ENCODE measurements around the gene TXNDC8. TPM values are rescaled to one million over a fixed set of nuclear protein-coding genes. Genes with fewer than 3 reads are reported as not detected.
A peak's percentile ranks its signal among the peaks of the same experiment; 100 is the strongest.

Gene TXNDC8
- total and polyA plus RNA-seq, 7 experiments from 2014 or later, result not detected

DNA sequence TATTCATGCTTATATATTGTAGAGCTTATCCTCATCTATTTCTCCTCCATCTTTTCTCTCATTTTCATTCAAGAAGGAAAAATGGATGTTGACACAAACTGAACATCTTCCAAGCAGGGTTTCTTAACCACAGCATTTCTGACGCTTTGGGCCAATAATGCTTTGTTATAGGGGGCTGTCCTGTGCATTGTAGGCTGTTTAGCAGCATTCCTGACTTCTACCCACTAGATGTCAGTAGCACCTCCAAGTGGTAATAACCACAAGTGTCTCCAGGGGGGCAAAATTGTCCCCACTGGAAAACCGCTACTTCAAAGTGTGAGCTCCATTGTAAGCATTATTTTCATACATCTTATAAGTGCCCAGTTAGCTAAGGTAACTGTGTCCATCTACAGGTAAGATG is 2.6 kb upstream of the TXNDC8 start:
- H3K9me3 Mint-ChIP-seq, result peaks cover 0 to 4% (median 0%) of the 10 kb centered on the region in 11 donors
- POLR2A ChIA-PET, result no interaction called here
- H3K27me3 Mint-ChIP-seq, result peaks cover 0 to 14% (median 9%) of the 10 kb centered on the region in 5 donors
- H3K27me3 ChIP-seq (ENCODE audit: control insufficient read depth in 2 of 2, insufficient read depth in 2 of 2, low read length in 2 of 2), result no peaks in the 10 kb centered on the region
- no peaks in the 10 kb centered on the region for H3K4me1 Mint-ChIP-seq
- H3K4me1 ChIP-seq (ENCODE audit: control insufficient read depth in 2 of 2, insufficient read depth in 2 of 2, low read length in 2 of 2), result no peaks in the 10 kb centered on the region
- intact Hi-C loops (cut with micrococcal nuclease), result no loop called here
- no peaks in the 10 kb centered on the region for H3K9me3 ChIP-seq (ENCODE audit: control insufficient read depth in 2 of 3, low read length in 3 of 3)
- no peaks in the 10 kb centered on the region for H3K36me3 Mint-ChIP-seq
- H3K27ac Mint-ChIP-seq, result no peak overlapping the region
- no peak overlapping the region for H3K27ac ChIP-seq (ENCODE audit: low read depth, low read length)
- H3K4me3 ChIP-seq (ENCODE audit: low read length), result no peak overlapping the region
- CTCF ChIA-PET, result no interaction called here
- no peak overlapping the region for H3K4me3 Mint-ChIP-seq
- H3K36me3 ChIP-seq (ENCODE audit: control insufficient read depth in 2 of 3, insufficient read depth in 3 of 3, low read length in 3 of 3), result no peaks in the 10 kb centered on the region
- no peak for ATAC-seq
- DNase-seq, result no peak

DNA sequence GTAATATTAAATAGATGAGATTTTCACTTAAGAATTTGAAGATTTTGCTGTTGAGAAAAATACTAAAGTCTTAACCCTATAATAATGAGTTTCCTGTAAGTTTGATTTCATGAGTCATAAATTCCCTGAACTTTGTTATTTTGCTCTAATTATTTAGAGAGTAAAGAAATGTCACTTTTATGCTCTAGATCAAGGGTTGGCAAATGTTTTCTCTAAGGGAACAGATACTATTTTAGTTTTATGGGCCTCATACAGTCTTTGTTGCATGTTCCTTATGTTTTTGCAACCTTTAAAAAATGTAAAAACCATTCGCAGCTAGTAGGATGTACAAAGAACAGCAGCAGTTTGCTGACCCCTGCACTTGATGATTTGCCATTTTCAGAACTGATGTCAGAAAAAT is 480 bp upstream of the TXNDC8 start:
- Mint-ChIP-seq H3K4me1 (peaks cover 0 to 4% (median 0%) of the 10 kb centered on the region in 7 donors), H3K36me3 (no peaks in the 10 kb centered on the region), H3K9me3 (peaks cover 0 to 4% (median 0%) of the 10 kb centered on the region in 11 donors), H3K27ac (no peak overlapping the region), H3K27me3 (peaks cover 0 to 16% (median 14%) of the 10 kb centered on the region in 5 donors), H3K4me3 (no peak overlapping the region)
- Histone ChIP-seq H3K27me3 (ENCODE audit: control insufficient read depth in 2 of 2, insufficient read depth in 2 of 2, low read length in 2 of 2) (no peaks in the 10 kb centered on the region), H3K4me3 (ENCODE audit: low read length) (no peak overlapping the region), H3K27ac (ENCODE audit: low read depth, low read length) (no peak overlapping the region), H3K36me3 (ENCODE audit: control insufficient read depth in 2 of 3, insufficient read depth in 3 of 3, low read length in 3 of 3) (no peaks in the 10 kb centered on the region), H3K4me1 (ENCODE audit: control insufficient read depth in 2 of 2, insufficient read depth in 2 of 2, low read length in 2 of 2) (no peaks in the 10 kb centered on the region), H3K9me3 (ENCODE audit: control insufficient read depth in 2 of 3, low read length in 3 of 3) (no peaks in the 10 kb centered on the region)
- DNase-seq, result no peak
- ATAC-seq, result no peak
- ChIA-PET POLR2A (no interaction called here), CTCF (interaction anchor here (0.6 kb wide), 1 partner anchor 11 kb away, joined by 5 read pairs; no protein-coding TSS in a partner anchor)
- intact Hi-C loops (cut with micrococcal nuclease), result no loop called here

DNA sequence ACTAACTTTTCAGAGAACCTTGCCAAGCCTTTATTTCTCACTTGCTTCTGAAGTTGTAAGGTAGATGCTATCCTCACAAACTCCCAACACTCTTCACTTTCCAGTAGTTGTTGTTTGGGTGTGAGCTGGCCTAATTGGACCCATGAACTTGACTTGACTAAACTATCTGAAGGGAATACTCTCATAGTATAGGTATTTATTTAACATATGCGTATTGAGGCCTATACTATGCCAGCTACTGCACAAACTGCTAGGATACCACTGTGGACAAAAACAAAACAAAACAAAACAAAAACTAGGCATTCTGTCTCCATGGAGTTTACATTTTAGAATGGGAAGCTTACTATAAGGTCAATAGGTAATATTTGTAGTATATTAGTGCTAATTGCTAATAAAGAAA is 1.3 kb downstream of the TXNDC8 start:
- Mint-ChIP-seq H3K9me3 (peaks cover 0 to 4% (median 0%) of the 10 kb centered on the region in 11 donors), H3K36me3 (no peaks in the 10 kb centered on the region), H3K27ac (no peak overlapping the region), H3K4me1 (peaks cover 0 to 4% (median 0%) of the 10 kb centered on the region in 7 donors), H3K4me3 (no peak overlapping the region), H3K27me3 (peaks cover 3 to 16% (median 12%) of the 10 kb centered on the region in 5 donors)
- Histone ChIP-seq H3K27me3 (ENCODE audit: control insufficient read depth in 2 of 2, insufficient read depth in 2 of 2, low read length in 2 of 2) (no peaks in the 10 kb centered on the region), H3K9me3 (ENCODE audit: control insufficient read depth in 2 of 3, low read length in 3 of 3) (no peaks in the 10 kb centered on the region), H3K4me3 (ENCODE audit: low read length) (no peak overlapping the region), H3K4me1 (ENCODE audit: control insufficient read depth in 2 of 2, insufficient read depth in 2 of 2, low read length in 2 of 2) (no peaks in the 10 kb centered on the region), H3K36me3 (ENCODE audit: control insufficient read depth in 2 of 3, insufficient read depth in 3 of 3, low read length in 3 of 3) (no peaks in the 10 kb centered on the region), H3K27ac (ENCODE audit: low read depth, low read length) (no peak overlapping the region)
- ATAC-seq (no peak), DNase-seq (no peak)
- POLR2A ChIA-PET, result no interaction called here
- CTCF ChIA-PET, result no interaction called here
- intact Hi-C loops (cut with micrococcal nuclease), result no loop called here

DNA sequence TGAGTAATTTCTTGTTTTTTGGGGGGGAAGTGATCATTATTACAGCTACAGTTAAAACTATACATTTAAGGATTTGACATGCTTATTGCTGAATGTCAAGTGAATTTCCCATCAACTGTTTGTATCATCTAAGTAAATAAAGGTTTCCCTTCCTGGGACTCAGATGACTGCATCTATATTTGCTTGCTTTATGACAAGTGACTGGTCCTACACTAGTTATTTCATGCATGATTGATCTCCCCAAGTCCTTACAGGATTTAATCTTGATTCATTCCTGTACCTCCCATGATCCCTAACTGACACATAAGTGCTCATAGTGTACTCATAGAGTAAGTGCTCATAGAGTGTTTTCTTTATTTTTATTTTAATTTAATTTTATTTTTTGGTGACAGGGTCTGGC is 2.8 kb downstream of the TXNDC8 start:
- no peaks in the 10 kb centered on the region for H3K36me3 Mint-ChIP-seq
- H3K27me3 Mint-ChIP-seq, result peaks cover 6 to 16% (median 11%) of the 10 kb centered on the region in 5 donors
- intact Hi-C loops (cut with micrococcal nuclease), result no loop called here

DNA sequence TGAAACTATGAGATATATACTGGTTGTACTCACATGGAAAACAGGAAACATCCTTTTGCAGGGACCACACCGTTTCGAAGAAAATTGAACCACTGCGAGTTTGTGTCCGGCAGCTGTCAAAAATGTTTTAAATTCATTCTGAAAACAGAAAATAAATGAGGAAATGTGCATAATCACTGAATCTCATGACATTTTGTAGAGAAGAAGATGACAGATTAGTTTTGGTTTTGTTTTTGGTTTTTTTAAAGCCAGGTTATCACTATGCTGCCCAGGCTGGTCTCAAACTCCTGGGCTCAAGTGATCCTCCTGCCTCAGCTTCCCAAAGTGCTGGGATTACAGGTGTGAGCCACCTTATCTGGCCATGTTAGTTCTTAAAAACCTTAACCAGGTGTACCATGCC is 3.5 kb downstream of the TXNDC8 start:
- ChIA-PET POLR2A (no interaction called here), CTCF (no interaction called here)
- Histone ChIP-seq H3K27me3 (ENCODE audit: control insufficient read depth in 2 of 2, insufficient read depth in 2 of 2, low read length in 2 of 2) (no peaks in the 10 kb centered on the region), H3K4me1 (ENCODE audit: control insufficient read depth in 2 of 2, insufficient read depth in 2 of 2, low read length in 2 of 2) (no peaks in the 10 kb centered on the region), H3K36me3 (ENCODE audit: control insufficient read depth in 2 of 3, insufficient read depth in 3 of 3, low read length in 3 of 3) (no peaks in the 10 kb centered on the region), H3K9me3 (ENCODE audit: control insufficient read depth in 2 of 3, low read length in 3 of 3) (no peaks in the 10 kb centered on the region), H3K4me3 (ENCODE audit: low read length) (no peak overlapping the region), H3K27ac (ENCODE audit: low read depth, low read length) (no peak overlapping the region)
- H3K27me3 Mint-ChIP-seq, result peaks cover 6 to 16% (median 11%) of the 10 kb centered on the region in 5 donors
- peaks cover 0 to 2% (median 0%) of the 10 kb centered on the region in 11 donors for H3K9me3 Mint-ChIP-seq
- intact Hi-C loops (cut with micrococcal nuclease), result no loop called here
- H3K4me3 Mint-ChIP-seq, result no peak overlapping the region
- DNase-seq (no peak), ATAC-seq (no peak)
- H3K27ac Mint-ChIP-seq, result no peak overlapping the region
- H3K4me1 Mint-ChIP-seq, result peaks cover 0 to 4% (median 0%) of the 10 kb centered on the region in 7 donors
- no peaks in the 10 kb centered on the region for H3K36me3 Mint-ChIP-seq

More for the DNA sequence above, 2.8 kb downstream of the TXNDC8 start:
- no peak overlapping the region for H3K27ac Mint-ChIP-seq
- no peak overlapping the region for H3K4me3 Mint-ChIP-seq
- ChIA-PET POLR2A (no interaction called here), CTCF (no interaction called here)
- Histone ChIP-seq H3K4me3 (ENCODE audit: low read length) (no peak overlapping the region), H3K9me3 (ENCODE audit: control insufficient read depth in 2 of 3, low read length in 3 of 3) (no peaks in the 10 kb centered on the region), H3K4me1 (ENCODE audit: control insufficient read depth in 2 of 2, insufficient read depth in 2 of 2, low read length in 2 of 2) (no peaks in the 10 kb centered on the region), H3K36me3 (ENCODE audit: control insufficient read depth in 2 of 3, insufficient read depth in 3 of 3, low read length in 3 of 3) (no peaks in the 10 kb centered on the region), H3K27me3 (ENCODE audit: control insufficient read depth in 2 of 2, insufficient read depth in 2 of 2, low read length in 2 of 2) (no peaks in the 10 kb centered on the region), H3K27ac (ENCODE audit: low read depth, low read length) (no peak overlapping the region)
- peaks cover 0 to 2% (median 0%) of the 10 kb centered on the region in 11 donors for H3K9me3 Mint-ChIP-seq
- DNase-seq, result no peak
- peaks cover 0 to 4% (median 0%) of the 10 kb centered on the region in 7 donors for H3K4me1 Mint-ChIP-seq
- ATAC-seq, result no peak

DNA sequence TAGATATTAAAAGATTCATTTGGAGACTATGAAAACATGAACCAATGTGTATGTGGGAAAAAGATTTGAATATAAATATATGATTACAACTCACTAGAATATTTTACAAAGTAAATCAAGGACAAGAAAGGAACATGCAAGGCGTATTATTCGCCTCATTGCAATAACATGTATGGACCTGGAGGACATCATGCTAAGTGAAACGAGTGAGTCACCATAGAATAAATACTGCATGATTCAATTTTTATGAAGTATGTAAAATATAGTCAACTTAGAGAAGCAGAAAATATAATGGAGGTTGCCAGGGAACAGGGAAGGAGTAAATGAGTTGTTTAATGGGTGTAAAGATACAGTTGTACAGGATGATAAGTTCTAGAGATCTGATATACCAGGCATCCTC is 4.9 kb downstream of the TXNDC8 start:
- Histone ChIP-seq H3K27me3 (ENCODE audit: control insufficient read depth in 2 of 2, insufficient read depth in 2 of 2, low read length in 2 of 2) (no peaks in the 10 kb centered on the region), H3K27ac (ENCODE audit: low read depth, low read length) (no peak overlapping the region), H3K4me1 (ENCODE audit: control insufficient read depth in 2 of 2, insufficient read depth in 2 of 2, low read length in 2 of 2) (no peaks in the 10 kb centered on the region), H3K9me3 (ENCODE audit: control insufficient read depth in 2 of 3, low read length in 3 of 3) (no peaks in the 10 kb centered on the region), H3K4me3 (ENCODE audit: low read length) (no peak overlapping the region), H3K36me3 (ENCODE audit: control insufficient read depth in 2 of 3, insufficient read depth in 3 of 3, low read length in 3 of 3) (no peaks in the 10 kb centered on the region)
- H3K27ac Mint-ChIP-seq, result no peak overlapping the region
- DNase-seq (no peak), ATAC-seq (no peak)
- H3K4me1 Mint-ChIP-seq, result peaks cover 0 to 4% (median 0%) of the 10 kb centered on the region in 7 donors
- CTCF ChIA-PET, result no interaction called here
- H3K27me3 Mint-ChIP-seq, result peaks cover 6 to 23% (median 13%) of the 10 kb centered on the region in 5 donors
- intact Hi-C loops (cut with micrococcal nuclease), result no loop called here
- H3K36me3 Mint-ChIP-seq, result no peaks in the 10 kb centered on the region
- H3K4me3 Mint-ChIP-seq, result no peak overlapping the region
- POLR2A ChIA-PET, result no interaction called here
- H3K9me3 Mint-ChIP-seq, result peaks cover 0 to 2% (median 0%) of the 10 kb centered on the region in 11 donors

DNA sequence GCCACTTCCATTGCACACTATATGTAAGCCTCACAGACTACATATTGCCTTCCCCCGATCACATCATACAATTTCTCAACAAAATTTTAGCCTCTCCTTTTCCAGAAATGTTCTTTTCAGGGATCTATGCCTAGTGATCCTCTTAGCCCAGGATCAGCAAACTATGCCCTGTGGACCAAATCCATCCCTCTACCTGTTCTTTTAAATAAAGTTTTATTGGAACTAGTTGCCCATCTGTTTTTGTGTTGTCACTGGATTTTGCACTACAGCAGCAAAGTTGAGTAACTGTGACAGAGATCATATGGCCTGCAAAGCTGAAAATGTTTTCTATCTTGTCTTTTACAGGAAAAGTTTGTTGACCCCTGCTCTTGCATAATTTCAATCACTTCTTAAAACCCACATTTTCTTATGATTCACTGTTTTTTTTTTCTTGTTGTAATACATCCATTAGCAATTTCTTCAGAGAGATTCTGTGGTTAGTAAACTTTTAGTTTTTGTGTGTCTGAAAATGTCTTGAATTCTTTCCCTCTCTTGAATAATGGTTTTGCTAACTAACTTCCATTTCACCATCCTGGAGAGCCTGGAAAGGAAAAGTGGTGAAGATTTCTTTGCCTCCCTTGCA is 7.1 kb downstream of the TXNDC8 start:
- Mint-ChIP-seq H3K9me3 (peaks cover 0 to 2% (median 0%) of the 10 kb centered on the region in 11 donors), H3K4me1 (peaks cover 0 to 4% (median 0%) of the 10 kb centered on the region in 7 donors), H3K27ac (peak overlapping the region in 2 of 9 donors; percentile 2 to 7), H3K4me3 (no peak overlapping the region), H3K36me3 (no peaks in the 10 kb centered on the region), H3K27me3 (peaks cover 0 to 14% (median 7%) of the 10 kb centered on the region in 5 donors)
- intact Hi-C loops (cut with micrococcal nuclease), result no loop called here
- Histone ChIP-seq H3K27ac (ENCODE audit: low read depth, low read length) (no peak overlapping the region), H3K27me3 (ENCODE audit: control insufficient read depth in 2 of 2, insufficient read depth in 2 of 2, low read length in 2 of 2) (no peaks in the 10 kb centered on the region), H3K36me3 (ENCODE audit: control insufficient read depth in 2 of 3, insufficient read depth in 3 of 3, low read length in 3 of 3) (no peaks in the 10 kb centered on the region), H3K9me3 (ENCODE audit: control insufficient read depth in 2 of 3, low read length in 3 of 3) (no peaks in the 10 kb centered on the region), H3K4me3 (ENCODE audit: low read length) (no peak overlapping the region), H3K4me1 (ENCODE audit: control insufficient read depth in 2 of 2, insufficient read depth in 2 of 2, low read length in 2 of 2) (no peaks in the 10 kb centered on the region)
- ChIA-PET POLR2A (no interaction called here), CTCF (no interaction called here)
- no peak for DNase-seq
- ATAC-seq, result no peak

Measured in naive thymus-derived CD4-positive, alpha-beta T cell (primary cell).